Measurements from ENCODE around the gene DTWD1.
"Not testable (repeated sequence)": the region's sequence is repeated elsewhere in the genome, so short reads cannot be mapped to it uniquely, and the experiment has no call there.

DTWD1 gene

GRCh38 chr15:49620658-49621368, at the start of gene DTWD1, which contains the start of gene FAM227B:
Gene DTWD1, plus strand, starts transcription at chr15:49621048. Its CDS starts 4,120 bp downstream, at chr15:49625168.
Gene FAM227B, minus strand, starts transcription at chr15:49620818. Its CDS starts 5,647 bp downstream, at chr15:49615171.
- DNase-seq: peak; percentile 56 to 97 (median 93)

GRCh38 chr15:49573421-49573820, 47.4 kb upstream of the DTWD1 start:
- DNase-seq: no peak

- no peak for DNase-seq
Measured at GRCh38 chr15:49589030-49589429, 31.8 kb upstream of the DTWD1 start.

GRCh38 chr15:49592829-49593316, 28.0 kb upstream of the DTWD1 start:
- DNase-seq: not testable (repeated sequence)

GRCh38 chr15:49604625-49605409, 16.0 kb upstream of the DTWD1 start:
- no peak for DNase-seq

GRCh38 chr15:49605588-49605987, 15.3 kb upstream of the DTWD1 start:
- no peak for DNase-seq

GRCh38 chr15:49606594-49606993, 14.3 kb upstream of the DTWD1 start:
- no peak for DNase-seq

GRCh38 chr15:49610157-49610918, 10.5 kb upstream of the DTWD1 start:
- no peak for DNase-seq

- not testable (repeated sequence) for DNase-seq
Measured at GRCh38 chr15:49612240-49612639, 8.6 kb upstream of the DTWD1 start.

- DNase-seq: no peak
Measured at GRCh38 chr15:49619226-49619625, 1.6 kb upstream of the DTWD1 start.

- no peak for DNase-seq
Measured at GRCh38 chr15:49620199-49620598, 649 bp upstream of the DTWD1 start.

- DNase-seq: no peak
Measured at GRCh38 chr15:49621401-49621811, 558 bp downstream of the DTWD1 start.

- no peak for DNase-seq
Measured at GRCh38 chr15:49621887-49622286, 1.0 kb downstream of the DTWD1 start.

- DNase-seq: no peak
Measured at GRCh38 chr15:49622561-49622960, 1.7 kb downstream of the DTWD1 start.

- DNase-seq: no peak
Measured at GRCh38 chr15:49624056-49624455, 3.2 kb downstream of the DTWD1 start.

GRCh38 chr15:49625460-49626036, 4.7 kb downstream of the DTWD1 start:
- no peak for DNase-seq

GRCh38 chr15:49627407-49627877, 6.6 kb downstream of the DTWD1 start:
- DNase-seq: no peak

GRCh38 chr15:49628379-49628778, 7.5 kb downstream of the DTWD1 start:
- no peak for DNase-seq

- DNase-seq: no peak
Measured at GRCh38 chr15:49637857-49638256, 17.0 kb downstream of the DTWD1 start.

- DNase-seq: no peak
Measured at GRCh38 chr15:49644364-49644794, 23.5 kb downstream of the DTWD1 start.

- no peak for DNase-seq
Measured at GRCh38 chr15:49645277-49645676, 24.4 kb downstream of the DTWD1 start.
